ENCODE results near the gene FGF2. TPM values are rescaled to one million over a fixed set of nuclear protein-coding genes. Genes with fewer than 3 reads are reported as not detected.

The FGF2 gene
- total RNA-seq, 1 experiment from 2014 or later, result 3.8 TPM

DNA sequence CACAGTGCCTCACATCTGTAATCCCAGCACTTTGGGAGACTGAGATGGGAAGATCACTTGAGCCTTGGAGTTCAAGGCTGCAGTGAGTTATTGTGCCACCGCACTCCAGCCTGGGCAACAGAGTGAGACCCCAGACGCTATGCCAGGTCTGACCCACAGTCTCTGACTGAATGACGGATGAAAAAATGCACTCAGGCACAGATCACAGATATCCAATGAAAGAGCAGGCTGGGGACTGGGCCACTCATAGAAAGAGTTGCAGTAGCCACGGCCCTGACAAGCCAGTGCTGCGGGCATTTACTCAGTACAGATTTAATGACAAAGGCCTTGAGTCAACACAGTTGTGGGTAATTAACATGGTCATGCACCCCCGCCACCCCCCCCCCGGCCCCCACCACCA is 73.1 kb downstream of the FGF2 start (continued):
- no peak for TF ChIP-seq RAD21 (IDR thresholded peaks at IDR 0.05; ENCODE audit: low read depth)
- no peak for TF ChIP-seq CEBPB (IDR thresholded peaks at IDR 0.05; ENCODE audit: low read depth)
- no peak for TF ChIP-seq SP1 (IDR thresholded peaks at IDR 0.05; ENCODE audit: low read depth)
- no peak for TF ChIP-seq SIN3A (IDR thresholded peaks at IDR 0.05; ENCODE audit: low read depth)
- no peak for TF ChIP-seq CBX3 (IDR thresholded peaks at IDR 0.05; ENCODE audit: low read depth)

DNA sequence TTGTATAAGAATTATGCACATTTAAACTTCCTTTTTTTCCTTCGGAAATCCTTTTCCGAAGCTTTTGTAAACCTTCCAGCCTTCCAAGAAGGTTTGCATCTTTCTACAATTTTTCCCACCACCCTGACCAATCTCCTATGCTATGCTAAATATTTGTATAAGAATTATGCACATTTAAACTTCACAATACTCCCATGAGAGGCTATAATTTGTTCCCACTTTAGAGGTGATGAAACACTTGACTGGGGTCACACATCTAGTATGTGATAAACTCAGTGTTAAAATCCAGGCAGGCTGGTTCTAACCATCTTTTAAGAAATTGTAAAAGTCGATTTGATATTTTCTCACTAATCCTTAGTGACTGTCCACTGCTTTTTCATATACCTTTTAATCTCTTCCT is 73.7 kb downstream of the FGF2 start:
- DNase-seq (ENCODE audit: low read depth, low spot score), result no peak
- intact Hi-C loops (cut with micrococcal nuclease), result no loop called here
- no peaks in the 10 kb centered on the region for H3K36me3 ChIP-seq (ENCODE audit: control insufficient read depth in 1 of 2, insufficient read depth in 2 of 2, low read length in 2 of 2)
- no peaks in the 10 kb centered on the region for H3K79me2 ChIP-seq (ENCODE audit: insufficient read depth, low read length)
- TF ChIP-seq ELF1 (IDR thresholded peaks at IDR 0.05; ENCODE audit: borderline replicate concordance, low read depth) (no peak), CBX3 (IDR thresholded peaks at IDR 0.05; ENCODE audit: low read depth) (no peak), YY1 (IDR thresholded peaks at IDR 0.05; ENCODE audit: extremely low read depth, insufficient replicate concordance, low read depth, low read length) (no peak), CEBPB (IDR thresholded peaks at IDR 0.05; ENCODE audit: low read depth) (no peak), ZFX (IDR thresholded peaks at IDR 0.05) (no peak)
- TF ChIP-seq, protein P1, sequence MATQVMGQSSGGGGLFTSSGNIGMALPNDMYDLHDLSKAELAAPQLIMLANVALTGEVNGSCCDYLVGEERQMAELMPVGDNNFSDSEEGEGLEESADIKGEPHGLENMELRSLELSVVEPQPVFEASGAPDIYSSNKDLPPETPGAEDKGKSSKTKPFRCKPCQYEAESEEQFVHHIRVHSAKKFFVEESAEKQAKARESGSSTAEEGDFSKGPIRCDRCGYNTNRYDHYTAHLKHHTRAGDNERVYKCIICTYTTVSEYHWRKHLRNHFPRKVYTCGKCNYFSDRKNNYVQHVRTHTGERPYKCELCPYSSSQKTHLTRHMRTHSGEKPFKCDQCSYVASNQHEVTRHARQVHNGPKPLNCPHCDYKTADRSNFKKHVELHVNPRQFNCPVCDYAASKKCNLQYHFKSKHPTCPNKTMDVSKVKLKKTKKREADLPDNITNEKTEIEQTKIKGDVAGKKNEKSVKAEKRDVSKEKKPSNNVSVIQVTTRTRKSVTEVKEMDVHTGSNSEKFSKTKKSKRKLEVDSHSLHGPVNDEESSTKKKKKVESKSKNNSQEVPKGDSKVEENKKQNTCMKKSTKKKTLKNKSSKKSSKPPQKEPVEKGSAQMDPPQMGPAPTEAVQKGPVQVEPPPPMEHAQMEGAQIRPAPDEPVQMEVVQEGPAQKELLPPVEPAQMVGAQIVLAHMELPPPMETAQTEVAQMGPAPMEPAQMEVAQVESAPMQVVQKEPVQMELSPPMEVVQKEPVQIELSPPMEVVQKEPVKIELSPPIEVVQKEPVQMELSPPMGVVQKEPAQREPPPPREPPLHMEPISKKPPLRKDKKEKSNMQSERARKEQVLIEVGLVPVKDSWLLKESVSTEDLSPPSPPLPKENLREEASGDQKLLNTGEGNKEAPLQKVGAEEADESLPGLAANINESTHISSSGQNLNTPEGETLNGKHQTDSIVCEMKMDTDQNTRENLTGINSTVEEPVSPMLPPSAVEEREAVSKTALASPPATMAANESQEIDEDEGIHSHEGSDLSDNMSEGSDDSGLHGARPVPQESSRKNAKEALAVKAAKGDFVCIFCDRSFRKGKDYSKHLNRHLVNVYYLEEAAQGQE (IDR thresholded peaks at IDR 0.05; ENCODE audit: low read depth), result no peak
- H3K27me3 ChIP-seq (ENCODE audit: insufficient read depth, low read length), result no peaks in the 10 kb centered on the region
- no peaks in the 10 kb centered on the region for H4K20me1 ChIP-seq (ENCODE audit: insufficient read depth)
- RAD21 ChIA-PET (ENCODE audit: low non-redundant PET in 1 of 2, low total read pairs in 2 of 2, uncharacterized antibody in 2 of 2, unreplicated experiment in 2 of 2), result no interaction called here
- no peak overlapping the region for H3K4me3 ChIP-seq (replicated peaks in 1 of 2; ENCODE audit: low read depth in 1 of 2, low read length in 2 of 2)
- BruUV-seq (replicated peaks), result no TSS peak
- H3K4me1 ChIP-seq (ENCODE audit: control insufficient read depth in 1 of 2, insufficient read depth in 2 of 2, low read length in 2 of 2), result peaks cover 10 to 23% of the 10 kb centered on the region in 2 experiments
- no peak overlapping the region for H3K4me2 ChIP-seq (ENCODE audit: low read length)
- no peak for ATAC-seq
- no peak overlapping the region for H3K27ac ChIP-seq (ENCODE audit: low read depth, low read length)
- H3K9me2 ChIP-seq (ENCODE audit: insufficient read depth), result no peaks in the 10 kb centered on the region
- H3K9me3 ChIP-seq (ENCODE audit: control insufficient read depth in 1 of 2, insufficient read depth in 1 of 2, low read depth in 1 of 2, low read length in 2 of 2), result no peaks in the 10 kb centered on the region
- H2AFZ ChIP-seq (ENCODE audit: low read depth, low read length, poor library complexity, severe bottlenecking), result no peak overlapping the region
- CTCF ChIA-PET, result no interaction called here
- POLR2A ChIA-PET, result no interaction called here
- no peak overlapping the region for H3K9ac ChIP-seq (ENCODE audit: low read length)

Measured in HCT116 (cell line).